ENCODE data around the gene PHF10. TPM values are rescaled to one million over a fixed set of nuclear protein-coding genes. Genes with fewer than 3 reads are reported as not detected.

PHF10 gene
- total RNA-seq, 2 donors from 2014 or later, result 27.8 to 33.0 TPM

- H3K9me3 ChIP-seq, result no peaks in the 10 kb centered on the region
- no peaks in the 10 kb centered on the region for H3K4me1 ChIP-seq
- WGBS, 2 donors, result 93 to 96% methylated on average over 6 of the region's 6 CpGs
- intact Hi-C loops (cut with DNase I), result no loop called here
- no peak for DNase-seq
- H3K27me3 ChIP-seq, result no peaks in the 10 kb centered on the region
- H3K4me3 ChIP-seq, result no peak overlapping the region
- ATAC-seq, result no peak
- no peaks in the 10 kb centered on the region for H3K36me3 ChIP-seq (replicated peaks in 1 of 2; ENCODE audit: insufficient read depth in 1 of 2, low read depth in 2 of 2)
- TF ChIP-seq CTCF (IDR thresholded peaks at IDR 0.05) (no peak), POLR2A (IDR thresholded peaks at IDR 0.05) (no peak)
- H3K27ac ChIP-seq, result no peak overlapping the region
Measured at GRCh38 chr6:169689287-169689686, 35.0 kb downstream of the PHF10 start.

- intact Hi-C loops (cut with DNase I), result no loop called here
- H3K36me3 ChIP-seq (replicated peaks in 1 of 2; ENCODE audit: insufficient read depth in 1 of 2, low read depth in 2 of 2), result no peaks in the 10 kb centered on the region
- DNase-seq (no peak), ATAC-seq (no peak)
- TF ChIP-seq POLR2A (IDR thresholded peaks at IDR 0.05) (no peak), CTCF (IDR thresholded peaks at IDR 0.05) (no peak)
- H3K27me3 ChIP-seq, result no peaks in the 10 kb centered on the region
- no peaks in the 10 kb centered on the region for H3K4me1 ChIP-seq
- no peak overlapping the region for H3K27ac ChIP-seq
- no peaks in the 10 kb centered on the region for H3K9me3 ChIP-seq
- WGBS, 2 donors, result 90 to 95% methylated on average over 2 of the region's 2 CpGs
- H3K4me3 ChIP-seq, result no peak overlapping the region
Measured at GRCh38 chr6:169685860-169686259, 38.4 kb downstream of the PHF10 start.

DNA sequence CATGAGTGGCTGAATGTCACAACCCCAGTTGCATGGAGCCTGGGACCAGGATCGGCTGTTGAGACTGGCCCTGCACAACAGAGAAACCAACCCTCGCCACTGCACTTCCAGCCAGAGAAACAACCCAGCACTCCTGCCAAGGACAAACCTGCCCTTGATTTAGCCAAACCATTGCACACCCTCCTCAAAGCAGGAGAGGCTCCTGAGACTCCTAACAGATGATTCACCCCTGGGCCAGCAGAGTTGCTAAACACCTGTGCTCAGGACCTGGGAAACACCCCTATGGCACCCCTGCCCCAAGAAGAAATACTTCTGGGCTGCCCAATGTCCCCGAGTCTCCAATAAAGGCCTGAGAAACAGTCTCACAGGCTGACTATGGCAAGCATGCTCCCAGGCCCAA is 40.2 kb downstream of the PHF10 start:
- ATAC-seq, result no peak
- Histone ChIP-seq H3K9me3 (no peaks in the 10 kb centered on the region), H3K27ac (no peak overlapping the region), H3K27me3 (no peaks in the 10 kb centered on the region), H3K4me3 (no peak overlapping the region), H3K4me1 (no peaks in the 10 kb centered on the region), H3K36me3 (replicated peaks in 1 of 2; ENCODE audit: insufficient read depth in 1 of 2, low read depth in 2 of 2) (no peaks in the 10 kb centered on the region)
- TF ChIP-seq POLR2A (IDR thresholded peaks at IDR 0.05), result no peak
- TF ChIP-seq CTCF (IDR thresholded peaks at IDR 0.05), result no peak
- 82 to 100% methylated on average over 2 to 3 of the region's 3 CpGs for WGBS, 2 donors
- intact Hi-C loops (cut with DNase I), result no loop called here
- DNase-seq, result no peak

DNA sequence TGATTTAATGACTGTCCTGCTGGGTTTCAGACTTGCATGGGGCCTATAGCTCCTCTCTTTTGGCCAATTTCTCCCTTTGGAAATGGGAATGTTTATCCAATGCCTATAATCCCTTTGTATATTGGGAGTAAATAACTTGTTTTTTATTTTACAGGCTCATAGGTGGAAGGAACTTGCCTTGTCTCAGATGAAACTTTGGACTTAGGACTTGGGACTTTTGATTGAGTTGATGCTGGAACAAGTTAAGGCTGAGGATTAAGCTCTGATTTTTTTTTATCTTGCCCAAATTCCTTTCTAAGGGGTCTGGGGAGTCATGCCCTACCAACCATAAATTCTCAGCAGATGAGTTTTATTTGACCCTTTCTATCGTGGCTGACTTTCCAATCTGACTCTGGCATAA is 46.0 kb downstream of the PHF10 start:
- H3K4me3 ChIP-seq, result no peak overlapping the region
- DNase-seq (no peak), ATAC-seq (no peak)
- H3K4me1 ChIP-seq, result no peaks in the 10 kb centered on the region
- WGBS, 2 donors, result 77 to 97% methylated on average over 1 of the region's 1 CpG
- H3K36me3 ChIP-seq (replicated peaks in 1 of 2; ENCODE audit: insufficient read depth in 1 of 2, low read depth in 2 of 2), result no peaks in the 10 kb centered on the region
- H3K9me3 ChIP-seq, result no peaks in the 10 kb centered on the region
- no peak overlapping the region for H3K27ac ChIP-seq
- H3K27me3 ChIP-seq, result no peaks in the 10 kb centered on the region
- TF ChIP-seq POLR2A (IDR thresholded peaks at IDR 0.05), result no peak
- no peak for TF ChIP-seq CTCF (IDR thresholded peaks at IDR 0.05)
- intact Hi-C loops (cut with DNase I), result no loop called here

DNA sequence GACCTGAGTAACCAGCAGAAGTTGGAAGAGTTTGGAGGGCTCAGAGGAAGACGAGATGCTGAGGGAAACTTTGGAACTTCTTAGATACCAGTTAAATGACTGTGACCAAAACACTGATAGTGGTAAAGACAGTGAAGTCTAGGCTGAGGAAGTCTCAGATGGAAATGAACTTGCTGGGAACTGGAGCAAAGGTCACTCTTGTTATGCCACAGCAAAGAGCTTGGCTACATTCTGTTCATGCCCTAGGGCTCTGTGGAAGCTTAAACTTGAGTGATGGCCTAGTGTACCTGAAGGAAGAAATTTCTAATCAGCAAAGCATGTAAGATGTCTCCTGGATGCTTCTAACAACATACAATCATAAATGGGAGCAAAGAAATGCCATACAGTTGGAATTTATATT is 47.2 kb downstream of the PHF10 start:
- intact Hi-C loops (cut with DNase I), result no loop called here
- DNase-seq (no peak), ATAC-seq (no peak)
- WGBS, 2 donors, result 86 to 100% methylated on average over 1 of the region's 1 CpG
- H3K27me3 ChIP-seq, result no peaks in the 10 kb centered on the region
- H3K4me1 ChIP-seq, result no peaks in the 10 kb centered on the region
- no peak overlapping the region for H3K27ac ChIP-seq
- H3K4me3 ChIP-seq, result no peak overlapping the region
- H3K9me3 ChIP-seq, result no peaks in the 10 kb centered on the region
- TF ChIP-seq CTCF (IDR thresholded peaks at IDR 0.05) (no peak), POLR2A (IDR thresholded peaks at IDR 0.05) (no peak)
- H3K36me3 ChIP-seq (replicated peaks in 1 of 2; ENCODE audit: insufficient read depth in 1 of 2, low read depth in 2 of 2), result no peaks in the 10 kb centered on the region
